HG03520 (cell line): ENCODE data around the gene GRIA1.

Source experiments
- ATAC-seq: cut with Tn5 transposase; IDR thresholded peaks from one replicate; pipeline ENCODE4 v1.9.1; 2021; ENCODE audit warnings: mild to moderate bottlenecking, moderate library complexity; ENCODE audit not compliant: unreplicated experiment

GRIA1 gene

GRCh38 chr5:153496835-153497234 is 6.4 kb downstream of the GRIA1 start:
- peak; percentile 63 for ATAC-seq

DNA sequence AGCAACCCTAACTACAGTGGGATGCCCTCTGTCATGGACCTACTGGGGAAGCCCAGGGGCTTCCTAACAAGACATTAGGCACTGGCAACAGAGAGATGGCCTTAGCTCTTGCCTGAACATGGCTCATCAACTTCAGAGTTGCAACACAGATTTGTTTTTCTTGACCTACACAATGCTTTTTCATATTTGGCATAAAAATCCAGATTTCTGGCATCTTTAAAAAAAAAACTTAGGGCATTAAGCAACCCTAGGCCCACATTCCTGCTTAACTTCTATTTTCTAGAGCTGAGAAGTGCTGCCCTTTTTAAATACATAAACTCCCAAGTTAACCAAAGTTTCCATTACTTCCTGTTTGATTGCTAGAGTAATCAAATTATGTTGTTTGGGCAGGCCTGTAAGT is 8.0 kb downstream of the GRIA1 start:
- no peak for ATAC-seq

DNA sequence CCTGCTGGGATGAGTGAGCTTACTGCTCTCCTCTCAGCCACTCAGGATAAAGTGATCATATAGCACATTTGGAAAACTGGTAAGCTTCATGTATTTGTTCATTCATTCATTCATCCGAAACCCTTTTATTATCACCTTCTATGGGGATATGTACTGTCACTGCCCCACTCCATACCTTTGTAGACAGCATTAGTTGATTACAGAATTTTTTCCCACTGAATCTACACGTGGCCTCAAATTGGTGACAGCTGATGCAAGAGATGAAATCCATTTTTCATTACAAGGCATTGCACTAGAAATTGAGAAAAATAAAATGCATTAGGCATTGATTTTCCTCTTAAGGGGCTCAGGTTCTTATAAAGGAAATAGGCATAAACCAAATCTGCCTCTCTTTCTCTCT is 9.7 kb downstream of the GRIA1 start:
- ATAC-seq, result no peak

GRCh38 chr5:153504726-153505125 is 14.3 kb downstream of the GRIA1 start:
- ATAC-seq, result no peak

- ATAC-seq, result no peak
Observed at GRCh38 chr5:153508700-153509099, 18.2 kb downstream of the GRIA1 start.

- no peak for ATAC-seq
Observed at GRCh38 chr5:153511622-153512021, 21.2 kb downstream of the GRIA1 start.

GRCh38 chr5:153513156-153513555 is 22.7 kb downstream of the GRIA1 start:
- no peak for ATAC-seq

- ATAC-seq, result no peak
Observed at GRCh38 chr5:153515301-153515700, 24.8 kb downstream of the GRIA1 start.

DNA sequence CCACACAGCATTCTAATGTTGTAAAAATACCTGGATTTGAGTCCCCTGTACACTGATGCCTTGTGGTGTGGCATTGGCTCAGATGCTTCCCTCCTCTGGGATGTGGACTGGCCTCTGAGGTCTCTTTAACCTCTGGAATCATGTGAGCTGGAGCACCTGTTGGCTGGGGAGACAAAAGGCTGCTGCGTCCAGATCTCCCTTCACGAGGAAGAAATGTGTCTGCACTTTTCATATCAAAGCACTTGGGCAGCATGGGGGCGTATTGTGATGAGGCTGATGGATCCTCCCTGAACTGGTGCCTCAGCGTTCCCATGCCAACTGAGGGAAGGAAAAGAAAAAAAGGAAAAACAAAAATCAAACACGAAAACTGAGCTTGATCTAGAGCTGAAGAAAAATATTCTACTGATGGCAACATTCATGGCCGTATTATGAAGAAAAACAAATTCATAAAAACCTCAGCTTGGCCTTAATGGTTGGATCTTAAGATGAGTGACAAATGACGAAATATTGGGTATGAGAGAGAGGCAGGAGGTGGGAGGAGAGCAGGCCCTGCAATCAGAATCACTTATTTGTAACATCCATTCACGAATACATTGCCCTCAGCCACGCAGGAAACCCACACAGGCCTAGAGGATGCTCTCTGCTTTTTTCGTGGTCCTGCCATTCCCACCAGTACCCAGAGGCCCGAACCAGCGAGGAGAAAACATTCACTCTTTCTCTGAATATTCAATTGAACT is 26.2 kb downstream of the GRIA1 start:
- ATAC-seq, result no peak

GRCh38 chr5:153517241-153517611 is 26.8 kb downstream of the GRIA1 start:
- no peak for ATAC-seq

DNA sequence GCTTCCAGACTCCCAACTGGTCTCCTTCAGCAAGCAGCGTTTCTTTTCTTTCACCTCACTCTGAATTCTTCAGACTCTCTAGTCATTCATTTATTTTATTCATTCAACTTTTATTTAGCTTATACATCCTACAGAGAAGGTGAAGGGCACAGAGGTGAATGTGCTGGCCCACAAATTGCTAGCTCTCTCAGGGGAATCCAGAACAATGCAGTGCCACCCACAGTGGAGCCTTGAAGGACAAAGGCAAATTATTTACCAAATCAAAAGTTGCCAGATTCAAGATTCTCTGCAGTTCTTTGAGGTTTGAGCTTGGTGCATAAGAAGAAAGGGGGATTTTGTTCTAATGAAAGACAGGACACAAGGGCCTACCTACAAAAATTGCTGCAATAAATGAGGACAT is 29.7 kb downstream of the GRIA1 start:
- ATAC-seq, result no peak

DNA sequence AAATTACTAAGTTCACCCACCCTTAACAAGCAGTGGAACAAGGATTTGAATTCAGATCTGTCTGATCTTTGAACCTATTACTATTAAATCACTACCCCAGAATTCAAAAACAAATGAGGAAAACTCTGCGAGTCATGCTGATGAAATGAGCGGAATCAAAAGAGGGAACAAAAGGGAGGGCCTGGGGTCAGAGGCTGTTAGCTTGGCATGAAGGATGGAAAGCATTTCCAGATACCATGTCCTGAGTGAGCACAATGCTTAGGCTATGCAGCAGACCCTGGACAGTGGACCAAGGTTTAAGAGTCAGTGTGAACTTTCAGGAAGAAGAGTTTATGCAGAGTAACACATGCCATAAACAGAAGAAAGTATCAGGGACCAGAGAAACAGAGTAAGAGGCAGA is 30.5 kb downstream of the GRIA1 start:
- ATAC-seq, result no peak

DNA sequence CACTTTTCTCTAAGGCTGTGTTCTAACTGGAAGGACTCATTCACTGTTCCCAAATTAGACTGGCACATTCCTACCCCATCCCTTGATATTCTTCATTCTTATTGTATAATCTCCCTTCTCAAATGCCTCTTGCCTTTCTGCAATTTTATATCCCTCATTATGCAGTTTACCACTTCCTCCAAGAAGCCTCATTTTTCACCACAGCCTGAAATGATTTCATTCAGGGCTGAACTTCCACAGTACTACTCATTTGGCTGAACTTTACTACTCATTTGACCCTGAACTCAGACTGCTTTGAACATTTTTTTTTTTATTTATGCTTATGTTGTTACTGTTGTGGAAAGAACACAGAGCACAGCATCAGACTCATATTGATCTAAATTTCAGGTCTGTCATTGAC is 32.7 kb downstream of the GRIA1 start:
- no peak for ATAC-seq

GRCh38 chr5:153523831-153524230 is 33.4 kb downstream of the GRIA1 start:
- no peak for ATAC-seq

GRCh38 chr5:153525536-153525935 is 35.1 kb downstream of the GRIA1 start:
- ATAC-seq, result no peak

DNA sequence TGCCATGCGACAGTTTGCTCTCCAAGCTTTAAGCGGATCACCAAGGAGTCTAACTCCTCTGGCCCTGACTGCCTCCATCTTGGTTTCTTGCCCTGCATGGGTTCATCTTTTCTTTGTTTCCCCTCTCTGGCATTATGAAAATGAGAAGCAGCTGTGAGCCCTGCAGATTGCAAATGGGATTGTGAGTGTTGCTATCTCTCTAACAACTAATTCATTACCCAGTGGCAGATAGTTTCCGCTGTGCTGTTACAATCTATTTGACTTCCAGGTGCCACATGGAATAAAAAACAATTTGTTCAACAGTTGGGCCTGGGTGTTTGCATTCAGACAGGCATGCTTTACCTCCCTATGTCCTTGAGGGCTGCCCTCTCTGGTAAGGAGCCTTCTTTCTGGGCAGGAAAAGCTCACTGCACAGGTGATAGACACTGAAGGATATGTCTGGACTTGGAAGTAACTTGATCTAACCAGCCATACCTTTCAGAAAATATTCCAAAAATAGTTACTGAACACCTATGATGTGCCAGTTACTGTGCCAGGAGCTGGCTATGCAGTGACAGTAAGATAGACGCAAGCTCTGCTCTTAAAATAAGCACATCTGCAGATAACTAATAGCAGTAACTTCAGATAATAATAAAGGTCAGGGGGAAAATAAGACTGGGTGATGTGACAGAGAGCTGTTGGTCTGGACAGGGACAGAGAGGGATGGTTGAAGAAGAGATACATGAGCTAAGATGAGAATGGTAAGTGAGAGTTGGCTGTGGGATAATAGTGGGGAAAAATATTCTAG is 40.1 kb downstream of the GRIA1 start:
- no peak for ATAC-seq

DNA sequence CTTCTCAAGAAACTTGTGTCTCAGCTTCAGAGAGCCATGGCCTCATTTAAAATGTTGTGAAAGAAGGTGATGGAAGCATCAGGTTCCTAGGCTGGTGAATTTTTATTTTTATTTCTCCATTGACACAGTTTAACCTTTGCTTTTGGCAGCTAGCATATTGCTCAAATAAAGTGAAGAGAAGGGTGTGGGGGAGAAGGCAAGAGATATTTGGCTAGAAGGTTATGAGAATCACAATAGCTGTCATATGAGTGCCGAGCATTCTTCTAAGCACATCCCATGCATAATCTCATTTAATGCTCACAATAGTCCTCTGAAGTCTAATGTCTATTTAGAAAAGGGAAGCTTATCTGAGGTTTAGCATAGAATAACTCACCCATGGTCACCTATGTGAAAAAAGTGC is 43.1 kb downstream of the GRIA1 start:
- ATAC-seq, result no peak

GRCh38 chr5:153534102-153534501 is 43.6 kb downstream of the GRIA1 start:
- ATAC-seq, result no peak

GRCh38 chr5:153537207-153537606 is 46.7 kb downstream of the GRIA1 start:
- no peak for ATAC-seq

- ATAC-seq, result no peak
Observed at GRCh38 chr5:153539983-153540382, 49.5 kb downstream of the GRIA1 start.

GRCh38 chr5:153542536-153542935 is 52.1 kb downstream of the GRIA1 start:
- ATAC-seq, result no peak

- ATAC-seq, result no peak
Observed at GRCh38 chr5:153543288-153543687, 52.8 kb downstream of the GRIA1 start.
